ENCODE measurements around the gene TTLL10.

DNA sequence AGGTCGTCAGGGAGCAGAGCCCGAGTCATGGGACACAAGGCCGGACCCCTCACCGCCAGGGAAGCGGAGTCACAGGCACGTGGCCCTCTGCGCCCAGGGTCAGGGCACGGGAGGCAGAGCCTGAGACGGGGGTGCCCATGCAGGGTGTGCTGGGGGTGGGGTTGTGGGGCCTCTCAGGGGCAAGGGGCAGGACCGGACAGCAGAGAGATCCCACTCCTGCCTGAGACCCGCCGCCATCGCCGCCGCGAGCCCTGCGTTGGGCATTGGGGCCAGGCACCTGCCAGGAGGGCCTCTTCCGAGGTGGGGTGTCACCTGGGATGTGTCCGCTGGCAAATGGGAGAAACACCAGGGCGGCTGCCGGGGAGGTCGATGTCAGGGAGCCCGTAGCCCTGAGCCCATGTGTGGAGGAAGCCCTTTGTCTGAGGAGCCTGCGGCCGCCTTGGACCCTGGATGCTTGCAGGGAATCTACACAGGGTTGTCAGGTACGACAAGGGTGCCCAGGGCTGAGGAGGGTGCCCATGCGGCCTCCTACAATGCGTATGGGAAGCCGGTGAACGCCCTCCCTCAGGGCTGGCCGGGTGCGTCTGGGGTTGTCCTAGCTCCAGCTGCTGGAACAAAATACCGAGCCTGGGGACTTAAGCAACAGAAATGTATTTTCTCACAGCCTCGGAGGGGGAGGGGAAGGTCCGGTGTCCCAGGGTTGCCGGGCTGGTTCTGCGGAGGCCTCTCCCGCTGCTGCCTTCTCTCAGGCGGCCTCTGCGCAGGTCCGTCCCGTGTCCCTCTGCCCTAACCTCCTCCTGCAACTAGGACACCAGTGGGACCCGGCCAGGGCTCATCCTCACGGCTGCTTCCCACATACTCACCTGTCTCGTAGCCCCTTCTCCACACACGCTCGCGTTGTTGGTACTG is 41.4 kb upstream of the TTLL10 start:
- TF ChIP-seq CTCF (conservative IDR thresholded peaks at IDR 0.05 in 1 of 2, IDR thresholded peaks at IDR 0.05 in 1 of 2; ENCODE audit: extremely low read depth in 1 of 2, insufficient read depth in 1 of 2, low read depth in 1 of 2, low read length in 2 of 2): no peak
- TF ChIP-seq EZH2 (IDR thresholded peaks at IDR 0.05; ENCODE audit: borderline replicate concordance, low read length): no peak
